Fibroblast of pulmonary artery (primary cell): ENCODE measurements around the gene DET1.

Source experiments
- DNase-seq: peaks from one replicate; pipeline ENCODE4 v3.0.0-alpha.2; 2010; ENCODE audit warnings: low read depth
- H3K4me3 ChIP-seq: replicated peaks from 2 replicates; pipeline ENCODE4 v1.5.1; 2011; ENCODE audit warnings: low read depth, mild to moderate bottlenecking, control low read depth, low read length, moderate library complexity
- TF ChIP-seq, protein P1 (sequence below): IDR thresholded peaks from 2 replicates; pipeline ENCODE4 v1.5.1; 2011; ENCODE audit warnings: mild to moderate bottlenecking, control low read depth, low read length, inconsistent platforms; ENCODE audit errors: missing control alignments

The DET1 gene

DNA sequence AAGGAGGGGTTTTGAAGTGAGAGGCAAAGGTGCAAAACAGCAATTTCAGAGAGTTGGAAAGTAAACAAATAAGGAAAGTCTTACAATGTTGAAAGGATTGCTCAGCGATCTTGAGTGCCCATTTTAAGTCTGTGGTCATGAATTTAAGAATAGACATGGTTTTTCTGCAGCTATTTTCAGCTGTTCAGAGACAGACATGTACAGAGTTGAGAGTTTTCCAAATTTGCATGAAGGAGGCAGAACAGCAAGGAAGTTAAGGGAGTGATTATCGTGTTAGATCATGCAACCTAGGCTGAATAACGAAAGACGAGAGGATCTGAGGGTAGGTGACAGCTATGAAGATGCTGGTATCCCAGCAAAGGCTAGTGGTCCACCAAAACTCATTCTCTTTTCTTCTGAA, 37.2 kb downstream of the DET1 start:
- DNase-seq, result no peak
- TF ChIP-seq, protein P1, sequence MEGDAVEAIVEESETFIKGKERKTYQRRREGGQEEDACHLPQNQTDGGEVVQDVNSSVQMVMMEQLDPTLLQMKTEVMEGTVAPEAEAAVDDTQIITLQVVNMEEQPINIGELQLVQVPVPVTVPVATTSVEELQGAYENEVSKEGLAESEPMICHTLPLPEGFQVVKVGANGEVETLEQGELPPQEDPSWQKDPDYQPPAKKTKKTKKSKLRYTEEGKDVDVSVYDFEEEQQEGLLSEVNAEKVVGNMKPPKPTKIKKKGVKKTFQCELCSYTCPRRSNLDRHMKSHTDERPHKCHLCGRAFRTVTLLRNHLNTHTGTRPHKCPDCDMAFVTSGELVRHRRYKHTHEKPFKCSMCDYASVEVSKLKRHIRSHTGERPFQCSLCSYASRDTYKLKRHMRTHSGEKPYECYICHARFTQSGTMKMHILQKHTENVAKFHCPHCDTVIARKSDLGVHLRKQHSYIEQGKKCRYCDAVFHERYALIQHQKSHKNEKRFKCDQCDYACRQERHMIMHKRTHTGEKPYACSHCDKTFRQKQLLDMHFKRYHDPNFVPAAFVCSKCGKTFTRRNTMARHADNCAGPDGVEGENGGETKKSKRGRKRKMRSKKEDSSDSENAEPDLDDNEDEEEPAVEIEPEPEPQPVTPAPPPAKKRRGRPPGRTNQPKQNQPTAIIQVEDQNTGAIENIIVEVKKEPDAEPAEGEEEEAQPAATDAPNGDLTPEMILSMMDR, result no peak
- no peak overlapping the region for H3K4me3 ChIP-seq

DNA sequence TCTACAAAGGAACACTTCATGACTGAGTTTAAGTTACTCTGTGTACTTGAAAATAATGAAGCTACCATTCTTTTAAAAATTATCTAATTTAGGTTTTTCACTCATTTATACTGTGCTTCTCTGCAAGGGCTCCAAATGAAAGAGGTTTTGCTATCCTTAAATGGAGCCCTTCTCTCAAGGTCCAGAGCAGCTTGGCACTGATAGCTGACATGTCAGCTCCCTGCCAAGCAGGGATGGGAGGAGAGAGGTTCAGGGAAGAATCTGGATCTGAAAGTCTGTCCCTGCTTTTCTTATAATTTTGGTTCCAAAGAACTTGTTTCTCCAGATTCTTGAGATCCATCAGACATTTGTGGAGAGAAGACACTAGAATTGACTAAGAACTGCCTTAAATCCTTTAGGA, 39.9 kb downstream of the DET1 start:
- no peak overlapping the region for H3K4me3 ChIP-seq
- no peak for DNase-seq
- TF ChIP-seq, protein P1, result no peak

GRCh38 chr15:88505721-88506120, 40.8 kb downstream of the DET1 start:
- H3K4me3 ChIP-seq, result no peak overlapping the region
- TF ChIP-seq, protein P1, result no peak
- DNase-seq, result no peak

- DNase-seq, result no peak
- no peak overlapping the region for H3K4me3 ChIP-seq
- TF ChIP-seq, protein P1, result no peak
Measured at GRCh38 chr15:88504445-88504844, 42.0 kb downstream of the DET1 start.

DNA sequence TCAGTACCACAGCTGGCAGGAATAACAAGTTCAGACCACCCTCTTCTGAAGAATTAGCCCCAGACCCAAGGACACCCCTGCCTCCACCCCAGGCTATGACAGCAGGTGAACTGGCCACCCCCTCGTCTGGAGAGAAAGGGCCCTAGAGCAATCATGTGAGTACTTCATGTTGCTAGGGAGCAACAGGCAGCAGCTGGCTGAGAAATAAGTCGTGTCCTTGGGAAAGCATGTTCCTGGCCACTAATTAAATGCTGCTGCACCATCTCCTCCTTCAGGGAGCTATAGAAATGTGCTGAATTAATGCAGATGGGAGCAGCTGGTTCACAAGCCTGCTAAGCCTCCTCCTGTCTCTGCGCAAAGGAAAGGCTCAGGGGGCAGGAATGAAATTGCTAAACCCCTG, 47.5 kb downstream of the DET1 start:
- no peak for DNase-seq
- TF ChIP-seq, protein P1, result no peak

DNA sequence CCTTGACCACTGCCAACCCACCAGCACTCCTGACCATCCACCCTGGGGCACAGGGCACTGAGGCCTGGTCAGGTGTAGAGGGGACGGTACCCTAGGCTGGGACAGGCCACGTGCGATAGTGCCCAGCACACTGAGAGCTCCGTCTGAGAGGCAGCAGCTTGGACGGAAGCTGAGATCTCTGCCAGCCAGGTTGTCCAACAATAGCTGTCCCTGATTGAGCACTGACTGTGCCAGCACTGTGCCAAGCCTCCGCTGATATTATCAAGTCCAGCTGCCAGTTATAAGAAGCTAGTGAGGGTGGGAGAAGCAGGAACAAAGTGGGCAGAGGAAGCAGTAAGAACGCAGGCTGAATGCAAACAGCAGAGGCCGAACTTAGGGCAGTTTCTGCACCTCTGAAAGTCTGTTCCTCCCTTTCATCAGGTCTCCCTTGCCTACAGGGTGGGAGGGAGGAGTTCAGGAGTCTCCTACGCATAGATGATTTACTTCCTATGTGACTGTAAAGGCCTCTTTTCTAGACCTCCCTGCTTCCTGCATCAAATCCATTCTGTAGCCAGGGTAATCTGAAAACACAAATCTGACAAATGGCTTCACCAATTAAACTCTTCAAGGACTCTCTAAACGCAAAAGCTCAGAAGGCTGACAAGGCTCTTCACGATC, 49.2 kb downstream of the DET1 start:
- TF ChIP-seq, protein P1, result no peak
- no peak overlapping the region for H3K4me3 ChIP-seq
- no peak for DNase-seq

More for the DNA sequence above, 47.5 kb downstream of the DET1 start:
- H3K4me3 ChIP-seq, result no peak overlapping the region

- no peak overlapping the region for H3K4me3 ChIP-seq
- no peak for DNase-seq
- TF ChIP-seq, protein P1, result no peak
Measured at GRCh38 chr15:88493844-88494243, 52.6 kb downstream of the DET1 start.
